GM12872 (cell line): ENCODE results near the gene IFI27L2.

Experiments used
- CTCF ChIP-seq: IDR thresholded peaks from 3 replicates; pipeline ENCODE4 v1.5.1; 2011; ENCODE audit warnings: low read depth, mild to moderate bottlenecking, low read length, moderate library complexity; ENCODE audit not compliant: insufficient read depth

The IFI27L2 gene

DNA sequence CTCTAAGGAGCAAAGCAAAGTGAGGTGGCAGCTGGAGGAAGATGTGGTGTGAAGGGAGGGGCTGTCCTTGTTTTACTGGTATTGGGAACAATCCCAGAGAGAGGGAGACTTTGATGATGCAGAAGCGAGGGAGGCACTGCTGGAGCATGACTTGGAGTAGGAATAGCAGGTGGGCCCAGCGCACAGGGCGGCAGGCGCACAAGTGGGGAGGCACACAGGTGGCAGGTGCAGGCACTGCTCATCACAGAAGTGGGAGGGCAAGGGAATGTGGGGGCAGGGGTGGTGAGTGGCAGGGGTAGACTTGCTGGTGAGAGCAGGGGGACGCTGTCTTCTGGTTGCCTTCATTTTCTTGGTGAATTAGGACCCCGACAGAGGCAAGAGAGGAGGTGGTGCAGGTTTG, 30.4 kb downstream of the IFI27L2 start:
- no peak for TF ChIP-seq CTCF

- TF ChIP-seq CTCF: no peak
These were observed 30.9 kb downstream of the IFI27L2 start for GRCh38 chr14:94098326-94098992.

GRCh38 chr14:94097091-94097490, 32.3 kb downstream of the IFI27L2 start:
- TF ChIP-seq CTCF: no peak

DNA sequence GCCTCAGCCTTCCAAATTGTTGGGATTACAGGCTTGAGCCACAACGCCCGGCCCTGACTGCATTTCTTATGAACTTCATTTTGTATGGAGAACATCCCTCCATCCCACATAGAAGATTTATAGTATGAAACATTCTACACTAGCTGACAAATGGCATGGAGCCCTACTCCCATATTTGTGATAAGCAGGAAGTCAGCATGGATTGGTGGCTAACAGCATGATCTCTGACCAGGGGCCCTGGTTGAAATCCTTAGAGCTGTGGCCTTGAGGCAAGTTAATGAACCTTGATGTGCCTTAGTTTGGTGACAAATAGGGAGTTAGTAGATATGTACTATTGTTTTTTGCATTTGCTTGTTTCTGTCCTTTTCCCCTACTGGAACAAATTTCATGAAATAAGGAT, 36.0 kb downstream of the IFI27L2 start:
- no peak for TF ChIP-seq CTCF

DNA sequence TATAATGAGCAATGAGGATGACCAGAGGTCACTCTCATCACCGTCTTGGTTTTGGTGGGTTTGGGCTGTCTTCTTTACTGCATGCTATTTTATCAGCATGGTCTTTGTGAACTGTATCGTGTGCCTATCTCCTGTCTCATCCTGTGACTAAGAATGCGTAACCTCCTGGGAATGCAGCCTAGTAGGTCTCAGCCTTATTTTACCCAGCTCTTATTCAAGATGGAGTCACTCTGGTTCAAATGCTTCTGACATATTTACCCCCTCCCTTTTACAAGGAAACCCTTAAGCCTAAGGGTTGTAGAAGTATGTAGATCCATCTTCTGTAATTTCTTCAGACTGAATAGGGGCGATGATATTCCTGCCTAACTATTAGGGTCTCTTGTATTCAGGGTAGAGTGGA, 39.9 kb downstream of the IFI27L2 start:
- no peak for TF ChIP-seq CTCF

DNA sequence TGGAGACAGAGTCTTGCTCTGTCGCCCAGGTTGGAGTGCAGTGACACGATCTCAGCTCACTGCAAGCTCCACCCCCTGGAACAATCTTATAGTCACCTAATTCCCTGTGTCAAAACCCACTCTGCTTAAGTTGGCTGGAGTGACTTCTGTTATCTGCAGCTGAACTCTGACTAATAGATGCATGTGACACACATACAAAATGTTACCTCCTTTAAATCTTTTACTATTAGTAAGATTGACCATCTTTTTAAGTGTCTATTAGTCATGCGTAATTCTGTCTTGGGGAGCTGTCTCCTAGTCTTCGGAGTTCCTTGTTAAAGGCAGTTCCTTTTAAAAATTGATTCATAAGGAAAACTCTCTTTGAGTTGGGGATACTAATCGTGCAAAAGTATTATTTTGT, 40.9 kb downstream of the IFI27L2 start:
- no peak for TF ChIP-seq CTCF

GRCh38 chr14:94087891-94088290, 41.5 kb downstream of the IFI27L2 start:
- no peak for TF ChIP-seq CTCF

GRCh38 chr14:94081386-94081820, 48.0 kb downstream of the IFI27L2 start:
- no peak for TF ChIP-seq CTCF
